ENCODE data around the gene TMEM147. TPM values are rescaled to one million over a fixed set of nuclear protein-coding genes. Genes with fewer than 3 reads are reported as not detected.

TMEM147 gene, protein sequence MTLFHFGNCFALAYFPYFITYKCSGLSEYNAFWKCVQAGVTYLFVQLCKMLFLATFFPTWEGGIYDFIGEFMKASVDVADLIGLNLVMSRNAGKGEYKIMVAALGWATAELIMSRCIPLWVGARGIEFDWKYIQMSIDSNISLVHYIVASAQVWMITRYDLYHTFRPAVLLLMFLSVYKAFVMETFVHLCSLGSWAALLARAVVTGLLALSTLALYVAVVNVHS
- total RNA-seq (2022; extraction: Qiagen RNA extraction), result 374 to 446 TPM (median 422 TPM) in 5 replicates

DNA sequence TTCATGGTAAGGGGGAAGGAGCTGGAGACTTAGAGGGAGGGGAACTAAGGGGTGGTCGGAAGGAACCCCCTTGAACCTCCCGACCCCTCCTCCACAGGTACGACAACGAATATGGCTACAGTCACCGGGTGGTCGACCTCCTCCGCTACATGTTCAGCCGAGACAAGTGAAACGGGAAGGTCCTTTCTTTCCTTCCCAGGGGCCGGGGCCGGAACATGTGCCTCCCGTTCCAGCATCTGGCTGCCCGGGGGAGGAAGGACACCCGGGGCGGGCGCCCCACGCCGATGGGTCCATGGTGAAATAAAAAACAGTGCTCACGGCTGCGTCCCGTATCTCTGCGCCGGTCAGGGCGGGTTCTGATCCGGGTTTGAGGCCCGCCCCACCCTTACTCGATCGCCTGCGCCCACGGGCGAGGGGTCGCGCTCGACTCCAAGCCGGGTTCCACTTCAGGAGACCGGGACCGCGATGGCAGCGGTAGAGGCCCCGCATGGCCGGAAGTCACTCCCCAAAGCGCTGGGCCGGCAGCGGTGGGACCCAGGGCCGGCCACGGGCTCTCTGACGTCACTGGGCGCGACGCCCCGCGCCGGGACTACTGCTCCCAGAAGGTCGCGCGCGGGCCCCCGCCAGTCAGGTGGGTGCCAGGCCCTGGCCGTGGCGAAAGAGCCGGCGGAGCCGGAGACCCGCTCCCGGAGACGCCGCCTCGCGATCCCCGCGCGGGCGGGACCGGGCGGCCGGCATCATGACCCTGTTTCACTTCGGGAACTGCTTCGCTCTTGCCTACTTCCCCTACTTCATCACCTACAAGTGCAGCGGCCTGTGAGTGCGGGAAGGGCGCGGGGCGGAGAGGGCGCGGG, at the start of gene TMEM147:
Gene TMEM147 (plus strand): TSS at position 626 of the 854 bp plus-strand sequence. CDS start 114 bp downstream, at position 740.

DNA sequence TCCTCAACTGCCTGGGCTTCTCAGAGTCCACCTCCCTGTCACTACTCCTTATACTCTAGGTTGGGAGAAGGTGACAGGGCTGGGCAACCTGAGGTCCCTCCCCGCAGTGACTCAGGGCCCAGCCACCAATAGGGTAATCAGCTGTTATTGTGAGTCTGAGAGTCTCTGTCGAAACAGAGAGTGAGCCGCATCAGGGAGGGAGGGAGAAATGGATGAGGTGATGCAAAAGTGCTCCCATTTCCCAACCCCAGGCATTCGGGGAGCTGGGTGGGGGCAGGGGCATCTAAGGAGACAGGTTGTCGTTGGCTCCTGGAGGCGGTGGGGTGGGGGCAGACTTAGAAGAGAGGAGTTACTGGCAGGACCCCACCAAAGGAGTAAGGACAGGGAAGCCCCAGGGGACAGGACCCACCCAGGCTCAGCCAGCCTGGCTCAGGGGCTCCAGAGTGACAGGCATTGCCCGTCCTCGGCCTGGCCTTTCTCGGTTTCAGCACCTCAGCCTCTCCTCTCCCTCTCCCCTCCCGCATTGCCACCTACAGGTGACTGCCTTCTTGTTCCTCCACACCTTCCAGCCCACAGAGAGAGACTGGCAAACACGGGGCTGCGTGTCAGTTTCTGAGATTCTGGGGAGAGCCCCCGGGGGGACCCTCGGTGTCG, 31.7 kb upstream of the TMEM147 start, which contains the start of gene DMKN:
Gene DMKN (minus strand): TSS at position 22 of the 654 bp plus-strand sequence. CDS start 174 bp downstream, outside the sequence.

DNA sequence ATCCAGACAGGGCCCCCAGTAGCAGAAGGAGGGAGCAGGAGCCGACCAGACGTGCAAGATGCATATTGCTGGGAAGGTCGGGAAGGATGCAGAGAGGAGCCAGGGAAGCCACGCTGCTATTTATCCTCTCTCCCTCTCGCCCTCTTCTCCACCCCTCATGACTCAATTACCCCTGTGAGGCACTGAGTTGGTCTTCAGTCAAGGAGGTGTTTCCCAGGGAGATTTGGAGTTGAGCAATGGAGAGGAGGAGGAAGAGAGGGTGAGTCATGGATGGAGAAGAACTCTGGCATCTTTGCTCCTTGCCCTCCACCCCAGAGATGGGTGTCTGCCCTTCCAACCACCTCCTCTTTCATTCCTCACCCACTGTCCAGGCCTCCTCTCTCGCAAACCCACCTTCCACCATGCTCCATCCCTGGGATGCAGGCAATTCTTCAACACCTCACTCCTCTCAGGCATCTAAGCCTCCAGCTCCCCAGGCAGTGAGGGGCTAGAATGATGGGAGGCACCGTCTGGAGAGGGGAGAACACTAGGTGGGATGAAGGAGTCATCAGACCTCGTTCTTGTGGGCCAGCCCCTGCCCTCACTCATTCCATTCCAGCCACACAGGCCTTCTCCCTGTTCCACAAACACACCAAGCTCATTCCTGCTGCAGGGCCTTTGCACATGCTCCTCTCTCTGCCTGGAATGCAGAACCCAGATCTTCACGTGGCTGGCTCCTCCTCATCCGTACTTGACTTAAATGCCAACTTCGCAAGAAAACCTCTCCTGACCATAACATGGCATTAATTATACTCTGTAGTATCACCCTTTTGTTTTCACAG, 17.0 kb upstream of the TMEM147 start, which contains the start of gene SBSN:
Gene SBSN (minus strand): TSS at position 94 of the 821 bp plus-strand sequence. CDS start 30 bp downstream, at position 64.

DNA sequence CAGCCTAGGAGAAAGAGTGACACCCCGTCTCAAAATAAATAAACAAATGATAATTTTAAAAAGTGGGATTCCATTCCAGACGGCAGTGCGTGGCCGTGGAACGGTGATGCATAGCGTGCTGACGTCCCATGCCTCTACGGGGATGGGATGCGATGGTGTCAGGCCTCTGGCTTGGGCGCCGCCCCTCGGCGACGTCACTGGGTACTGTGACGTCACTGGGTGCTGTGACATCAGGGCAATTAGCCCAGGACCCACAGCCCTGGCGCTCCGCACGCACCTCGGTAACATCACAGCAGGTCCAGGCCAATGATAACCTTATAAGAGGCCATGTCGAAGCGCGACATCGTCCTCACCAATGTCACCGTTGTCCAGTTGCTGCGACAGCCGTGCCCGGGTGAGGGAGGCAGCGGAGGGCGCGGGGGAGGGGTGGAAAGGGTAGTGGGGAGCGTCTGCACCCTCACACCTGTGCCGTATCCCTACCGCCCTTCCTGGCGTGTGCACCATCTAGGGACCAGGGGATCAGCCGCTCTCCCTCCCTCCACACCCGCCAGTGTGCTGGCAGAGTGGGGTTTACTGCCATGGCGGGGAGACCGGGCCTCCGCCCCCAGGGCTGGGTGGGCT, 12.1 kb upstream of the TMEM147 start, which contains the start of gene GAPDHS:
Gene GAPDHS (plus strand): TSS at position 256 of the 621 bp plus-strand sequence. CDS start 72 bp downstream, at position 328.

DNA sequence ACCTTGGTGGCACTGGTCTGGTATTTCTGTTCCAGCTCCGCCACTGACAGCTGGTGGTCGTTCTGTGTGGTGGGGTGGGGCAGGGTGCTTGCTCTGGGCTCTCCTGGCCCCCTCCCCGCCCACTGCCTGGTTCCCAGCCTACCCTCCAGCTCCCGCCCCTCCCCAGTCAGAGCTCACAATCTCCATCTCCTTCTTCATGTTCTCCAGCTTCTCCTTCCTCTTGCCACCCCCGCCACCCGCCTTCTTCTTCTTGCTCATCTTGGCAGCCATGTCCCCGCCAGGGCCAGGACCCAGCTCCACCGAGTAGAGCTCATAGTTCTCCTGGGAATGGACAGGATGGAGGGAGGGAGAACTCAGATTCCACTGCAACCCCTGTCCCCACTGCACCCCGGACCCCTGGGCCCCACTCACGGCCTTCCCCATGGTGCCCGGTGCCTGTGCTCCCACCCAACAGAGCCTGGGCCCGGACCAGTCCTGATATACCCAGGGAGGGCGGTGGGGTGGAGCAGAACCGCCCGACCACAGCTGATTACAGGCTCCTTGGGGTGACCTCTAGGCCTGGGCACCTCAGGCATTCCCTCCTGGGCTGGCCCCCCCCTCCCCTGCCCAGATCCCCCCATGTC, 17.9 kb downstream of the TMEM147 start, which contains the start of gene ATP4A:
Gene ATP4A (minus strand): TSS at position 452 of the 623 bp plus-strand sequence. CDS start 29 bp downstream, at position 423.

DNA sequence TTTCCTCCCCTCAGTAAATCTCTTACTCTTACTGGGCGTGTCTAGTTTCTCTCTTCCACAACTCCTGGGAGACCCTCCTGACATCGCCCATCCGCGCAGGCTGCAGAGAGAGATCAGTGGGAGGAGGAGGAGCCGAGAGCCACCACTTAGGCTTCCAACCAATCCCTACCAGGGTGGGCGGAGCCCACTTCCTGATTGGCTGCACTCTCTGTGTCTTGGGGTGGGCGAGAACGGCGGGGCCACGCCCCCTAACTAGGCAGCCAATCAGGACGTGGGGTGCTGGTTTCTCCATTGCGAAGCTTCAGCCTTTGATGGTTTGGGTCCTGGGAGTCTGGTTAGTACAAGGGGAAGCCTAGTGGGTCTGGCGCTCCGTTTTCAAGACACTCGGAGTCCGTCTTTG, 40.4 kb downstream of the TMEM147 start, which contains the start of gene PMIS2:
Gene PMIS2 (plus strand): TSS at position 326 of the 400 bp plus-strand sequence. CDS start 87 bp downstream, outside the sequence.

Other genes starting within 250 kb of the TMEM147 start
- 0.85 to 1.8 TPM (median 0.98 TPM) in 5 replicates for gene CD22, start 216.4 kb upstream of the TMEM147 start, total RNA-seq (2022; extraction: Qiagen RNA extraction)
- gene FFAR1, start 197.7 kb upstream of the TMEM147 start, total RNA-seq (2022; extraction: Qiagen RNA extraction), result not detected in 5 replicates
- 0.09 TPM in 1 of 5 replicates, not detected in the others for gene FFAR3, start 187.2 kb upstream of the TMEM147 start, total RNA-seq (2022; extraction: Qiagen RNA extraction)
- not detected in 5 replicates for gene GPR42, start 174.6 kb upstream of the TMEM147 start, total RNA-seq (2022; extraction: Qiagen RNA extraction)
- not detected in 5 replicates for gene FFAR2, start 97.4 kb upstream of the TMEM147 start, total RNA-seq (2022; extraction: Qiagen RNA extraction)
- not detected in 5 replicates for gene KRTDAP, start 55.2 kb upstream of the TMEM147 start, total RNA-seq (2022; extraction: Qiagen RNA extraction)
- gene DMKN, start 32.0 kb upstream of the TMEM147 start, total RNA-seq (2022; extraction: Qiagen RNA extraction), result 32.5 to 41.2 TPM (median 37.6 TPM) in 5 replicates
- gene SBSN, start 17.3 kb upstream of the TMEM147 start, total RNA-seq (2022; extraction: Qiagen RNA extraction), result 2.4 to 3.3 TPM (median 3.2 TPM) in 5 replicates
- gene GAPDHS, start 12.2 kb upstream of the TMEM147 start, total RNA-seq (2022; extraction: Qiagen RNA extraction), result 0.21 TPM in 1 of 5 replicates, not detected in the others
- 0.06 TPM in 1 of 5 replicates, not detected in the others for gene ATP4A, start 18.0 kb downstream of the TMEM147 start, total RNA-seq (2022; extraction: Qiagen RNA extraction)
- not detected in 5 replicates for gene PMIS2, start 40.5 kb downstream of the TMEM147 start, total RNA-seq (2022; extraction: Qiagen RNA extraction)
- gene HAUS5, start 67.1 kb downstream of the TMEM147 start, total RNA-seq (2022; extraction: Qiagen RNA extraction), result 11.3 to 18.9 TPM (median 15.0 TPM) in 5 replicates
- gene RBM42, start 83.4 kb downstream of the TMEM147 start, total RNA-seq (2022; extraction: Qiagen RNA extraction), result 148 to 214 TPM (median 206 TPM) in 5 replicates
- gene ETV2, start 96.1 kb downstream of the TMEM147 start, total RNA-seq (2022; extraction: Qiagen RNA extraction), result 1.7 to 3.1 TPM (median 2.9 TPM) in 5 replicates
- gene COX6B1, start 102.7 kb downstream of the TMEM147 start, total RNA-seq (2022; extraction: Qiagen RNA extraction), result 1,323 to 1,675 TPM (median 1,366 TPM) in 5 replicates
- 0.72 to 1.1 TPM (median 0.94 TPM) in 5 replicates for gene UPK1A, start 120.9 kb downstream of the TMEM147 start, total RNA-seq (2022; extraction: Qiagen RNA extraction)
- not detected in 5 replicates for gene ZBTB32, start 158.9 kb downstream of the TMEM147 start, total RNA-seq (2022; extraction: Qiagen RNA extraction)
- gene KMT2B, start 172.4 kb downstream of the TMEM147 start, total RNA-seq (2022; extraction: Qiagen RNA extraction), result 46.2 to 63.6 TPM (median 56.5 TPM) in 5 replicates
- gene IGFLR1, start 196.8 kb downstream of the TMEM147 start, total RNA-seq (2022; extraction: Qiagen RNA extraction), result 10.2 to 14.6 TPM (median 11.8 TPM) in 5 replicates
- gene U2AF1L4, start 199.8 kb downstream of the TMEM147 start, total RNA-seq (2022; extraction: Qiagen RNA extraction), result 24.6 to 30.2 TPM (median 25.0 TPM) in 5 replicates
- 288 to 310 TPM (median 290 TPM) in 5 replicates for gene PSENEN, start 200.0 kb downstream of the TMEM147 start, total RNA-seq (2022; extraction: Qiagen RNA extraction)
- gene LIN37, start 202.9 kb downstream of the TMEM147 start, total RNA-seq (2022; extraction: Qiagen RNA extraction), result 20.3 to 28.5 TPM (median 22.0 TPM) in 5 replicates
- 0.12 to 0.28 TPM (median 0.19 TPM) in 3 of 5 replicates, not detected in the others for gene HSPB6, start 211.4 kb downstream of the TMEM147 start, total RNA-seq (2022; extraction: Qiagen RNA extraction)
- 24.6 to 30.3 TPM (median 28.2 TPM) in 5 replicates for gene PROSER3, start 212.6 kb downstream of the TMEM147 start, total RNA-seq (2022; extraction: Qiagen RNA extraction)
- gene ARHGAP33, start 229.9 kb downstream of the TMEM147 start, total RNA-seq (2022; extraction: Qiagen RNA extraction), result 3.9 to 9.3 TPM (median 7.6 TPM) in 5 replicates

Data from A549 treated with Mapracorat at 1 μM for 4 hours (cell line).